GM19193 (cell line): Measurements from ENCODE around the gene RASAL2.

Source experiments
- POLR2A ChIP-seq: IDR thresholded peaks from 4 replicates; pipeline ENCODE4 v1.6.1; 2011; ENCODE audit not compliant: insufficient read depth, insufficient read length; ENCODE audit errors: extremely low read depth

The RASAL2 gene

GRCh38 chr1:178516110-178516509 is 422.2 kb downstream of the RASAL2 start:
- no peak for TF ChIP-seq POLR2A

DNA sequence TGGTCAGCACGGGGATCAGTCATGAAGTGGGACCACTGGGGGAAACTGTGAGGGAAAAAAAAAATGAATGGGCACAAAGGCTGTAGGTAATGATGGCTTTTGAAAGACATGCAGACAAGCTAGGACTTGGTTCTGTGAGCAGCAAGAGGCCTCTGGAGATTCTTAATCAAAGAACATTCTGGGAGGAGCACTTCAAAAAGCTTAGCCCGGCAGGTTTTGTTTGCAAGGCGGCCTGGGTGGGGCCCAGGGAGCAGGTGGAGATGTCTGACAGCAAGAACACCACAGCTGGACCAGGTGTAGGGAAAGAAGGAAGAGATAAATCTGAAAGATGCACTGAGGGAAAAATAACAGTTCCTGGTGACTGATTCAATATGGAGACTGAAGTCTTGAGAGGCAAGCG is 425.0 kb downstream of the RASAL2 start:
- no peak for TF ChIP-seq POLR2A

- TF ChIP-seq POLR2A: no peak
Observed at GRCh38 chr1:178520803-178521202, 426.9 kb downstream of the RASAL2 start.

GRCh38 chr1:178521241-178521640 is 427.3 kb downstream of the RASAL2 start:
- TF ChIP-seq POLR2A: no peak

DNA sequence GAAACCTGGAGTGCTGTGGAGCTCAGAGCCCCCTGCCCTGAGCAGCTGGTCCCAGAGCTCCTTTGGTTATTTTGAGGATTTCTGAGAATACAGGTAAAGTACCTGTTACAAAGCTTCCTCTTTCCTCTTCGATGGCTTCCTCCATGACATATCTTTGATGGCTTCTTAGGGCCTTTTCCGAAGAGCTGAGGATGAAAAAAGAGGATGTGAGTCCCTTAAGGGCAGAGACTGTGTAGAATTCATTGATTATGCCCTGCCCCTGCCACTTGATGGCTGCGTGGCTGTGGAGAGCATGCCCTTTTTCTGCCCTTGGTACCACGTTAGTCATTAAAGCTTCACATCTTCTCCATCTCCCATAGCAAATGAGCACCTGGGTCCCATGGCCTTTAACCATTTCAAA is 433.2 kb downstream of the RASAL2 start:
- no peak for TF ChIP-seq POLR2A

GRCh38 chr1:178528228-178528952 is 434.5 kb downstream of the RASAL2 start:
- no peak for TF ChIP-seq POLR2A

- TF ChIP-seq POLR2A: no peak
Observed at GRCh38 chr1:178528953-178529335, 435.0 kb downstream of the RASAL2 start.

GRCh38 chr1:178529364-178530036 is 435.6 kb downstream of the RASAL2 start:
- no peak for TF ChIP-seq POLR2A

GRCh38 chr1:178530037-178530402 is 436.1 kb downstream of the RASAL2 start:
- no peak for TF ChIP-seq POLR2A

GRCh38 chr1:178530502-178530901 is 436.6 kb downstream of the RASAL2 start:
- TF ChIP-seq POLR2A: no peak

GRCh38 chr1:178531887-178532286 is 438.0 kb downstream of the RASAL2 start:
- TF ChIP-seq POLR2A: no peak

GRCh38 chr1:178532392-178532791 is 438.5 kb downstream of the RASAL2 start:
- no peak for TF ChIP-seq POLR2A

DNA sequence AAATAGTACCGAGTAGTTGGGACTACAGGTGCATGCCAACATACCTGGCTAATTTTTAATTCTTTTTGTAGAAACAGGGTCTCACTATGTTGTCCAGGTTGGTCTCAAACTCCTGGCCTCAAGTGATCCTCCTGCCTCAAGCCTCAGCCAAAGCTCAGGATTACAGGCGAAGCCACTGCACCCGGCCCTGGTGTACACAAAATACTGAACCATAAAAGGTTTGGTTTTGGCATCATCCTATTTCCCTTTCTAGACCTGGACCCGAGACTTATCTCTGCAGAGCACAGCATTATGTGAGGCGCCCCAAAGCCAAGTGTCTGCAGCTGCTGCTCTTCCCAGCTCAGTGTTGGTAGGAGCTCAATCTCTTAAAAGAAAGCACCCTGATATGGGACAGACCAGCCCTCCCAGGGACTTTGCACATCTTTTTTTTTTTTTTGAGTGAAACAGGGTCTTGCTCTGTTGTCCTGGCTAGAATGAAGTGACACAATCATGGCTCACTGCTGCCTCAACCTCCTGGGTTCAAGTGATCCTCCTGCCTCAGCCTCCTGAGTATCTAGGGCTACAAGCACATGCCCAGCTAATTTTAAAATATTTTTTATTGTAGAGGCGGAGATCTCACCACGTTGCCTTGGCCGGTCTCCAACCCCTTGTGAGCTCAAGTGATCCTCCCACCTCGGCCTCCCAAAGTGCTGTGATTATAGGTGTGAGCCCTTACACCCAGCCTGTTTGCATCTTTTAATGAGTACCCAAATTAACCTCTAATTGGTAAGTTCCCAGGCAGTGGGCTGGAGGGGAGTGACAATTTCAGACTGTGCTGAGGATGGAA is 439.4 kb downstream of the RASAL2 start:
- TF ChIP-seq POLR2A: no peak
